GM18498 (cell line): ENCODE results near the gene MED9.
"Not testable (repeated sequence)": the region's sequence is repeated elsewhere in the genome, so short reads cannot be mapped to it uniquely, and the experiment has no call there.

ENCODE experiments used
- ATAC-seq: cut with Tn5 transposase; IDR thresholded peaks from one replicate; pipeline ENCODE4 v1.9.1; 2021; ENCODE audit warnings: mild to moderate bottlenecking, moderate library complexity; ENCODE audit not compliant: unreplicated experiment

MED9 gene

GRCh38 chr17:17454700-17455099 is 22.1 kb upstream of the MED9 start:
- not testable (repeated sequence) for ATAC-seq

- ATAC-seq = no peak
Observed at GRCh38 chr17:17455173-17455572, 21.6 kb upstream of the MED9 start.

GRCh38 chr17:17456251-17456650 is 20.5 kb upstream of the MED9 start:
- no peak for ATAC-seq

GRCh38 chr17:17457680-17458079 is 19.1 kb upstream of the MED9 start:
- no peak for ATAC-seq

GRCh38 chr17:17460038-17460437 is 16.8 kb upstream of the MED9 start:
- ATAC-seq = no peak

- ATAC-seq = no peak
Observed at GRCh38 chr17:17462048-17462824, 14.6 kb upstream of the MED9 start.

GRCh38 chr17:17463821-17464220 is 13.0 kb upstream of the MED9 start:
- no peak for ATAC-seq

GRCh38 chr17:17465878-17466277 is 10.9 kb upstream of the MED9 start:
- ATAC-seq = not testable (repeated sequence)

GRCh38 chr17:17466511-17466910 is 10.3 kb upstream of the MED9 start:
- ATAC-seq = no peak

GRCh38 chr17:17467016-17467415 is 9.8 kb upstream of the MED9 start:
- ATAC-seq = no peak

GRCh38 chr17:17467720-17468119 is 9.1 kb upstream of the MED9 start:
- no peak for ATAC-seq

- ATAC-seq = no peak
Observed at GRCh38 chr17:17468217-17469010, 8.4 kb upstream of the MED9 start.

- ATAC-seq = no peak
Observed at GRCh38 chr17:17469358-17469757, 7.4 kb upstream of the MED9 start.

GRCh38 chr17:17469996-17470395 is 6.8 kb upstream of the MED9 start:
- no peak for ATAC-seq

- no peak for ATAC-seq
Observed at GRCh38 chr17:17472333-17472920, 4.4 kb upstream of the MED9 start.

- ATAC-seq = no peak
Observed at GRCh38 chr17:17474341-17474740, 2.5 kb upstream of the MED9 start.

- ATAC-seq = no peak
Observed at GRCh38 chr17:17479209-17479608, 2.4 kb downstream of the MED9 start.

- ATAC-seq = no peak
Observed at GRCh38 chr17:17480593-17481148, 3.9 kb downstream of the MED9 start.

GRCh38 chr17:17481860-17482259 is 5.1 kb downstream of the MED9 start:
- no peak for ATAC-seq

GRCh38 chr17:17484451-17484899 is 7.7 kb downstream of the MED9 start:
- no peak for ATAC-seq

- no peak for ATAC-seq
Observed at GRCh38 chr17:17485420-17485819, 8.6 kb downstream of the MED9 start.
